SJSA1 (cell line): Measurements from ENCODE around the gene SPECC1L. TPM values are rescaled to one million over a fixed set of nuclear protein-coding genes. Genes with fewer than 3 reads are reported as not detected.
A peak's percentile ranks its signal among the peaks of the same experiment; 100 is the strongest.

ENCODE experiments used
- DNase-seq, 2 experiments: peaks; one replicate each; pipeline ENCODE4 v3.0.0-alpha.2; 2015 to 2020; ENCODE audit warnings: low spot score in 2 of 2, low read depth in 1 of 2
- H3K27ac ChIP-seq: fragments of 250-450 bp; sonication (Bioruptor Pico); 2 replicates; pipeline ENCODE4 v1.5.1; 2020; ENCODE audit warnings: mild to moderate bottlenecking, moderate library complexity
- H3K27me3 ChIP-seq: fragments of 250-450 bp; sonication (Bioruptor Pico); replicated peaks from 2 replicates; pipeline ENCODE4 v1.5.1; 2020; ENCODE audit warnings: mild to moderate bottlenecking, moderate library complexity
- H3K36me3 ChIP-seq: fragments of 250-450 bp; sonication (Bioruptor Pico); 2 replicates; pipeline ENCODE4 v1.5.1; 2020; ENCODE audit warnings: mild to moderate bottlenecking
- H3K4me1 ChIP-seq: fragments of 250-450 bp; sonication (Bioruptor Pico); replicated peaks from 2 replicates; pipeline ENCODE4 v1.6.1; 2021; ENCODE audit warnings: mild to moderate bottlenecking
- H3K4me3 ChIP-seq: fragments of 250-450 bp; sonication (Bioruptor Pico); 2 replicates; pipeline ENCODE4 v1.5.1; 2020; ENCODE audit warnings: mild to moderate bottlenecking
- H3K9me3 ChIP-seq: fragments of 250-450 bp; sonication (Bioruptor Pico); replicated peaks from 2 replicates; pipeline ENCODE4 v1.5.1; 2020; ENCODE audit warnings: mild to moderate bottlenecking
- total RNA-seq: library from RNA; depleted of rRNA; stranded (reverse); fragments of >200 nt; shearing (Covaris generic); gene quantifications from 2 replicates; pipeline ENCODE4 v1.2.3, GENCODE V29; 2014; rRNA removed

Gene SPECC1L
- total RNA-seq, 1 experiment from 2014 or later = 42.4 TPM

DNA sequence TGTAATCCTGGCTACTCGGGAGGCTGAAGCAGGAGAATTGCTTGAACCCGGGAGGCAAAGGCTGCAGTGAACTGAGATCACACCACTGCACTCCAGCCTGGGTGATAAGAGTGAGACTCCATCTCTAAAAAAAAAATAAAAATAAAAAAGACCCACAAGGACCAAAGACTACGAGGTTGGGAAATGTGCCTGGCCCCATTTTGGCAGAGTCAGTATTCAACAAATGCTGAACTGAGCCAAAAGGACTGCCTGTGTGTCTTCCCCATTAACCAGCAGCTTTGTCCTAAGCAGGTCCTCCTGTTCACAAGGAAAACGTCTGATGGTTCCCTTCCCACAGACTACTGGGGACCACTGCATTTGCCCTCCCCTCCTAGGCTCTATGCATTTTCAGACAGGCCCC is 184.4 kb downstream of the SPECC1L start:
- Histone ChIP-seq H3K27ac (no peak overlapping the region), H3K9me3 (no peaks in the 10 kb centered on the region), H3K4me3 (no peak overlapping the region), H3K27me3 (no peaks in the 10 kb centered on the region), H3K4me1 (0 out of 2 replicates have a peak, but pooled peaks cover 3% of the 10 kb centered on the region), H3K36me3 (no peaks in the 10 kb centered on the region)
- no peak for DNase-seq

- Histone ChIP-seq H3K9me3 (no peaks in the 10 kb centered on the region), H3K36me3 (no peaks in the 10 kb centered on the region), H3K4me3 (no peak overlapping the region), H3K4me1 (0 out of 2 replicates have a peak, but pooled peaks cover 5% of the 10 kb centered on the region), H3K27me3 (no peaks in the 10 kb centered on the region), H3K27ac (no peak overlapping the region)
- DNase-seq = no peak
These were observed 185.3 kb downstream of the SPECC1L start for GRCh38 chr22:24455751-24456426.

DNA sequence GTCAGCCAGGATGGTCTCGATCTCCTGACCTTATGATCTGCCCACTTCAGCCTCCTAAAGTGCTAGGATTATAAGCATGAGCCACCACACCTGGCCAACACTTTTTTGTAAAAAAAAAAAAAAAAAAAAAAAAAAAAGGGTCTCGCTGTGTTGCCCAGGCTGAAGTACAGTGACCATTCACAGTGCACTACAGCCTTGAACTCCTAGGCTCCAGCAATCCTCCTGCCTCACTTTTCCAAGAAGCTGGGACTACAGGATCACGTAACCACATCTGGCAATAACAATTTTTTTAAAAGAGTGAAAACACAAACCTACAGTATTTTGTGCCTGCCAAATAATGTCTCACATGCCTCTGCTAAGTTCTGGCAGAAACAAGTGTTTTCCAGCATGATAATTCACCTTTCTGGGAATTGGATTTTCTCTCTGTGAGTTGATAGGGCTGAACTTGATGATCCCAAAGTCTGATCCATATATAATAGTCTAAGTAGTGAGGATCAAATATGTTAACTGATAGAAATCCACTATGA is 187.3 kb downstream of the SPECC1L start:
- H3K4me3 ChIP-seq = no peak overlapping the region
- H3K36me3 ChIP-seq = no peaks in the 10 kb centered on the region
- no peaks in the 10 kb centered on the region for H3K9me3 ChIP-seq
- DNase-seq = no peak
- no peaks in the 10 kb centered on the region for H3K27me3 ChIP-seq
- H3K27ac ChIP-seq = no peak overlapping the region
- 0 out of 2 replicates have a peak, but pooled peaks cover 5% of the 10 kb centered on the region for H3K4me1 ChIP-seq

DNA sequence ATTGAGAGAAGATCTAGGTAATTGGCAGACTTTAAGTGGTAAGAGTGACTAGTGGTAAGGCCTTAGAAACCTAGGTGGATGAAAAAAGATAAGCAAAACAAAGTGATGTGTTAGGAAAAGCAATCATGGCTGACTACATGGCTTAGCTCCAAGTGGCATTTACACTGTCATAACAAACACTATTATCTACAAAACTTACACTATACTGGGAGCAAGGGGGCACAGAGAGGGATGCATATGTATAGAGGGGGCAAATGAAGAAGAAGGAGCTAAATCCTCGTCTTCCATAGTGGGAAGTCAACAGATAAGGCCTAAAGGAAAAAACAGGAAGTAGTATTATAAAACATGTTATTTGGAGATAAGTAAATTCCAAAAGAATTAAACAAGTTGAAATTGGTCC is 189.3 kb downstream of the SPECC1L start:
- no peak overlapping the region for H3K4me3 ChIP-seq
- H3K27me3 ChIP-seq = no peaks in the 10 kb centered on the region
- H3K36me3 ChIP-seq = no peaks in the 10 kb centered on the region
- no peak for DNase-seq
- H3K27ac ChIP-seq = no peak overlapping the region
- no peaks in the 10 kb centered on the region for H3K9me3 ChIP-seq
- H3K4me1 ChIP-seq = 0 out of 2 replicates have a peak, but pooled peaks cover 5% of the 10 kb centered on the region

DNA sequence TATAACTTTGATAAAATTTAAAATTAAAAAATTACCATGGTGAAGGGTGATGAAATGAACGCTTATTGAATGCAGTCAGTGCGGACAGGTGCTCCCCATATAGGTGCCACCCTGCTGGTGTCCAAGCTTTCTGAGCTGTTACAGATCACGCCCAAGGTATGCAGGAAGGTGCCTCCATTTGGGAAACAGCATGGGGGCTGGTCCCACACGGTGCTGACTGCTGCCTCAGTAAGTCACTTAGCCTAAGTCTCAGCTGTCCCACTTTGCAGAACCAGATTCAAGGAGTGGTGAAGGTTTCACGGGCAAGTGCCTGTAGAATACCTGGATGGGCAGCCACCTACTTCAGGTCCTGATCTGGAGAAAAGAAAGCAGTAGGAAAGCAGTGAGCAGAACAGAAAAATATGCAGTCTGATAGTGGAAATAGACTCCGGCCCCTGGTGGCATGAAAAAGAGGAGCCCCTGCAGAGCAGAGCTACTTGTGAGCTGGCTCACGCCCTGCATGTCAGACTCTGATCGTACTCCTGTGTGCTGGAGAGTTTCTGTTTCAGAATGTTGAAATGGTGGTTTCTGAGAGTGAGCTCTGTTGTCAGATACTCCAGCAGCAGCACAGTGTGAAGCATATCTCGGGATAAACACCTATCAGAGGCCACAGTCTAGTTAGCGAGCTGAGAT is 189.9 kb downstream of the SPECC1L start:
- H3K4me1 ChIP-seq = peaks cover 10% of the 10 kb centered on the region
- no peak for DNase-seq
- no peak overlapping the region for H3K4me3 ChIP-seq
- H3K27me3 ChIP-seq = no peaks in the 10 kb centered on the region
- H3K27ac ChIP-seq = no peak overlapping the region
- H3K36me3 ChIP-seq = no peaks in the 10 kb centered on the region
- H3K9me3 ChIP-seq = no peaks in the 10 kb centered on the region

DNA sequence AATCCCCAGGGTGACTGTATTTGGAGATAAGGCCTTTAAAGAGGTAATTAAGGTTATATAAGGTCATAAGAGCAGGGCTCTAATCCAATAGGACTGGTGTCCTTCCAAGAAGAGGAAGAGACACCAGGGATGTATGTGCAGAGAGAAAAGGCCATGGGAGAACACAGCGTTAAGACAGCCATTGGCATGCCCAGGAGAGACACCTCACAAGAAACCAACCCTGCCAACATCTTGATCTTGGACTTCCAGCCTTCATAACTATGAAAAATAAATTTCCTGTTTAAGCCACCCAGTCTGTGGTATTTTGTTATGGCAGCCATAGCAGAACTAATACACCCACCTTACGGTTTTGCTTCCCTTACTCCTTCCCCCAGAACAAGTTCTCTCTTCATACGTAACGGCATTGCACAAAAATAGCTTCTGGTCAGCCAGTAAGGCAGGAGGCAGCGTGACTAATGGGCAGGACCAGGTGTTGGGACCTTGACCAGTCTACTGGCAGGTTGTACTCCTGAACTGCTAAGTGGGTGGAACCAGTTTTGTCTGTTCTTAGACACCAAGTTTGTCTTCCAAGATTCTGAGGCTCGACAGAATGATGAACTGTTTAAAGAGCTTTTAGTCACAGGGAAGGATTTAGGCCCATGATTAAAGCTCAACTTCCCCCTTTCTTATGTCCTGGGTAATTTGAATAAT is 192.6 kb downstream of the SPECC1L start:
- Histone ChIP-seq H3K4me1 (peaks cover 32% of the 10 kb centered on the region), H3K4me3 (no peak overlapping the region)

DNA sequence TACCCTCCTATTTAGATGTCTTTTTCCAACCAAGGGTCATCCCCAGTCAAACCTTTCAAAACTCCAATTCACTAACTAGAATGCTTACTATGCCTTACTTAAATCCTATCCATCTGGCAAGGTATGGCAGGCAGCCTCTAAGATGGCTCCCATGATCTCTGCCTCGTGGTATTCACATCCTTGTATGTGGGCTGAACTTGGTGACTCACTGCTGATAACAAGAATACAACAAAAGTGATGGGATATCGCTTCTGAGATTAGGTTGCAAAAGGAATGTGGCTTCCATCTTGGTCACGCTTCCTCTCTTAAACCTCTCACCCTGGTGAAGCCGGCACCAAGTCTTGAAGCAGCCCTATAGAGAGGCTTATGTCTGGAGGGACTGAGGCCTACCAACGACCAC is 194.9 kb downstream of the SPECC1L start:
- peak overlapping the region; percentile 61 for H3K27ac ChIP-seq

More for the DNA sequence above, 192.6 kb downstream of the SPECC1L start:
- Histone ChIP-seq H3K9me3 (no peaks in the 10 kb centered on the region), H3K27ac (no peak overlapping the region), H3K27me3 (no peaks in the 10 kb centered on the region), H3K36me3 (no peaks in the 10 kb centered on the region)
- no peak for DNase-seq

DNA sequence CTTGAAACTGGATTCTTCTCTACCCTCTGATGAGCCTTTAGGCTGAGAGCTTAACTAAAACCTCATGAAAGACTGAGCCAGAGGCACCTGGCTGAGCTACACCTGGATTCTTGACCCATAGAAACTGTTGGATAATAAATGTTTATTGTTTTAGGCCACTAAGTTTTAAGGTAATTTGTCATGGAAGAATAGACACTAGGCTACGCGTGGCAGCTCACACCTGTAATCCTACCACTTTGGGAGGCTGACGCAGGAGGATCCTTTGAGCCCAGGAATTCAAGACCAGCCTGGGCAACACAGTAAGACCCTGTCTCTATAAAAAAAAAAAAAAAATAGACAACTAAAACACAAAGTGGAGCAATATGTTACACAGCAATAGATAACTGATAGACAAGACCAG is 195.3 kb downstream of the SPECC1L start:
- Histone ChIP-seq H3K36me3 (no peaks in the 10 kb centered on the region), H3K27me3 (no peaks in the 10 kb centered on the region), H3K4me3 (no peak overlapping the region), H3K4me1 (peaks cover 27% of the 10 kb centered on the region), H3K9me3 (no peaks in the 10 kb centered on the region), H3K27ac (peak overlapping the region; percentile 61)
- DNase-seq = no peak

More for the DNA sequence above, 194.9 kb downstream of the SPECC1L start:
- Histone ChIP-seq H3K9me3 (no peaks in the 10 kb centered on the region), H3K36me3 (no peaks in the 10 kb centered on the region), H3K4me3 (no peak overlapping the region), H3K4me1 (peaks cover 27% of the 10 kb centered on the region), H3K27me3 (no peaks in the 10 kb centered on the region)
- peak in 1 of 2 experiments; percentile 31 for DNase-seq

GRCh38 chr22:24466716-24467328 is 196.2 kb downstream of the SPECC1L start:
- Histone ChIP-seq H3K9me3 (no peaks in the 10 kb centered on the region), H3K36me3 (no peaks in the 10 kb centered on the region), H3K27me3 (no peaks in the 10 kb centered on the region), H3K4me1 (peaks cover 33% of the 10 kb centered on the region), H3K27ac (peak overlapping the region; percentile 61), H3K4me3 (no peak overlapping the region)
- DNase-seq = peak; percentile 62 to 80

DNA sequence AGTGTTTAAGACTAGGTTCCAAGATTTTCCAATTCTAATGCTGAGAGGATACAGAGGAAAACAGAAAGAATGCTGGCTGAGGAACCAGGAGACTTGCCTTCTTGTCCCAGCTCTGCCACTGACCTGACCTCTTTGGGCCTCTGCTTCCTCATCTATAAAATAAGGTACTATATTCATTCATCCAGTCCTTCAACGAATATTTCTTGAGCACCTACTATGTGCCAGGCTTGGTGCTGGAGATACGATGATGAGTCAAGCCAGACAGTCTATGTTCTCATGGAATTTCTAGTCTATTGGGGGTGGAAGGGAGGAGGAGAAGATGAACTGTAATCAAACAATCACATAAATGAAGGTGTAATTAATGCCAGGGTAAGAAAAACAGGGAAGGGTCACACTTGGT is 196.7 kb downstream of the SPECC1L start:
- H3K9me3 ChIP-seq = no peaks in the 10 kb centered on the region
- H3K27me3 ChIP-seq = no peaks in the 10 kb centered on the region
- H3K4me1 ChIP-seq = peaks cover 33% of the 10 kb centered on the region
- no peak for DNase-seq
- no peak overlapping the region for H3K4me3 ChIP-seq
- no peaks in the 10 kb centered on the region for H3K36me3 ChIP-seq
- H3K27ac ChIP-seq = peak overlapping the region; percentile 61

Other genes starting within 250 kb of the SPECC1L start
- 0.05 TPM in 1 of 2 replicates, not detected in the other for gene SUSD2, start 89.3 kb upstream of the SPECC1L start, total RNA-seq
- 0.66 TPM in 1 of 2 replicates, not detected in the other for gene GGT5, start 25.7 kb upstream of the SPECC1L start, total RNA-seq
- gene ADORA2A, start 156.8 kb downstream of the SPECC1L start, total RNA-seq = 3.4 and 3.6 TPM in 2 replicates
- 0.44 and 0.47 TPM in 2 replicates for gene UPB1, start 224.5 kb downstream of the SPECC1L start, total RNA-seq